ENCODE results near the gene KLHDC10. TPM values are rescaled to one million over a fixed set of nuclear protein-coding genes. Genes with fewer than 3 reads are reported as not detected.
"Not testable (repeated sequence)": the region's sequence is repeated elsewhere in the genome, so short reads cannot be mapped to it uniquely, and the experiment has no call there.

Gene KLHDC10
- total RNA-seq, 1 experiment from 2014 or later, result 21.6 TPM

GRCh38 chr7:130108809-130109208 lies 38.5 kb downstream of the KLHDC10 start:
- BruUV-seq (replicated peaks), result no TSS peak
- Histone ChIP-seq H3K27ac (ENCODE audit: low read length) (no peak overlapping the region), H3K9ac (ENCODE audit: low read length) (no peak overlapping the region), H3K9me3 (ENCODE audit: low read length) (no peaks in the 10 kb centered on the region), H3K4me3 (ENCODE audit: low read length) (no peak overlapping the region), H3F3A (ENCODE audit: low read length, unreplicated experiment) (no peaks in the 10 kb centered on the region), H3K9me2 (replicated peaks; ENCODE audit: low read length) (no peaks in the 10 kb centered on the region), H2AFZ (ENCODE audit: low read length) (no peak overlapping the region), H3K27me3 (ENCODE audit: low read length) (no peaks in the 10 kb centered on the region), H3K4me2 (ENCODE audit: low read length) (no peak overlapping the region), H3K79me2 (ENCODE audit: low read length) (no peaks in the 10 kb centered on the region), H4K20me1 (ENCODE audit: low read length) (no peaks in the 10 kb centered on the region), H3K4me1 (ENCODE audit: insufficient read depth, low read length) (no peaks in the 10 kb centered on the region), H3K36me3 (ENCODE audit: low read depth, low read length) (no peaks in the 10 kb centered on the region)
- DNase-seq, result no peak
- no peak for TF ChIP-seq CTCF (conservative IDR thresholded peaks at IDR 0.05; ENCODE audit: low read depth, low read length)
- CTCF ChIA-PET, result no interaction called here
- POLR2A ChIA-PET (ENCODE audit: unreplicated experiment), result interaction anchor here (0.6 kb wide), 1 partner anchor 12 kb away, joined by 5 read pairs; no protein-coding TSS in a partner anchor
- ATAC-seq, result no peak
- intact Hi-C loops (cut with micrococcal nuclease), result no loop called here

- Histone ChIP-seq H3K27me3 (ENCODE audit: low read length) (no peaks in the 10 kb centered on the region), H4K20me1 (ENCODE audit: low read length) (no peaks in the 10 kb centered on the region), H3F3A (ENCODE audit: low read length, unreplicated experiment) (no peaks in the 10 kb centered on the region), H3K4me3 (ENCODE audit: low read length) (no peak overlapping the region), H3K9me2 (replicated peaks; ENCODE audit: low read length) (no peaks in the 10 kb centered on the region), H2AFZ (ENCODE audit: low read length) (no peak overlapping the region), H3K4me1 (ENCODE audit: insufficient read depth, low read length) (peaks cover 12% of the 10 kb centered on the region), H3K4me2 (ENCODE audit: low read length) (no peak overlapping the region), H3K79me2 (ENCODE audit: low read length) (no peaks in the 10 kb centered on the region), H3K9ac (ENCODE audit: low read length) (no peak overlapping the region), H3K36me3 (ENCODE audit: low read depth, low read length) (no peaks in the 10 kb centered on the region), H3K9me3 (ENCODE audit: low read length) (no peaks in the 10 kb centered on the region), H3K27ac (ENCODE audit: low read length) (no peak overlapping the region)
- DNase-seq (no peak), ATAC-seq (no peak)
- TF ChIP-seq EZH2 (IDR thresholded peaks at IDR 0.05; ENCODE audit: low read length, unreplicated experiment) (no peak), EZH2phosphoT487 (IDR thresholded peaks at IDR 0.05; ENCODE audit: borderline replicate concordance, low read length) (no peak), CTCF (conservative IDR thresholded peaks at IDR 0.05; ENCODE audit: low read depth, low read length) (no peak)
- CTCF ChIA-PET, result no interaction called here
- no TSS peak for BruUV-seq (replicated peaks)
- POLR2A ChIA-PET (ENCODE audit: unreplicated experiment), result no interaction called here
- intact Hi-C loops (cut with micrococcal nuclease), result no loop called here
Observed at GRCh38 chr7:130112093-130112492, 41.8 kb downstream of the KLHDC10 start.

GRCh38 chr7:130112662-130113425 lies 42.5 kb downstream of the KLHDC10 start:
- Histone ChIP-seq H3K9me2 (replicated peaks; ENCODE audit: low read length) (no peaks in the 10 kb centered on the region), H3K4me1 (ENCODE audit: insufficient read depth, low read length) (peaks cover 12% of the 10 kb centered on the region), H3K9me3 (ENCODE audit: low read length) (no peaks in the 10 kb centered on the region), H3F3A (ENCODE audit: low read length, unreplicated experiment) (no peaks in the 10 kb centered on the region), H3K9ac (ENCODE audit: low read length) (no peak overlapping the region), H3K4me2 (ENCODE audit: low read length) (no peak overlapping the region), H3K4me3 (ENCODE audit: low read length) (no peak overlapping the region), H3K27ac (ENCODE audit: low read length) (no peak overlapping the region), H3K36me3 (ENCODE audit: low read depth, low read length) (no peaks in the 10 kb centered on the region), H2AFZ (ENCODE audit: low read length) (no peak overlapping the region), H4K20me1 (ENCODE audit: low read length) (no peaks in the 10 kb centered on the region), H3K79me2 (ENCODE audit: low read length) (no peaks in the 10 kb centered on the region), H3K27me3 (ENCODE audit: low read length) (no peaks in the 10 kb centered on the region)
- ATAC-seq (no peak), DNase-seq (no peak)
- no TSS peak for BruUV-seq (replicated peaks)
- intact Hi-C loops (cut with micrococcal nuclease), result no loop called here
- ChIA-PET POLR2A (ENCODE audit: unreplicated experiment) (no interaction called here), CTCF (no interaction called here)
- TF ChIP-seq CTCF (conservative IDR thresholded peaks at IDR 0.05; ENCODE audit: low read depth, low read length) (no peak), EZH2phosphoT487 (IDR thresholded peaks at IDR 0.05; ENCODE audit: borderline replicate concordance, low read length) (no peak), EZH2 (IDR thresholded peaks at IDR 0.05; ENCODE audit: low read length, unreplicated experiment) (no peak)

- H3F3A ChIP-seq (ENCODE audit: low read length, unreplicated experiment); H3K9me2 ChIP-seq (replicated peaks; ENCODE audit: low read length); CTCF ChIA-PET; H3K9me3 ChIP-seq (ENCODE audit: low read length); H3K27ac ChIP-seq (ENCODE audit: low read length); POLR2A ChIA-PET (ENCODE audit: unreplicated experiment); DNase-seq; H3K36me3 ChIP-seq (ENCODE audit: low read depth, low read length); H3K4me3 ChIP-seq (ENCODE audit: low read length); H3K27me3 ChIP-seq (ENCODE audit: low read length); H3K4me2 ChIP-seq (ENCODE audit: low read length); ATAC-seq; BruUV-seq (replicated peaks); H2AFZ ChIP-seq (ENCODE audit: low read length); H4K20me1 ChIP-seq (ENCODE audit: low read length); H3K79me2 ChIP-seq (ENCODE audit: low read length); intact Hi-C loops (cut with micrococcal nuclease); H3K9ac ChIP-seq (ENCODE audit: low read length): not testable (repeated sequence)
- peaks cover 12% of the 10 kb centered on the region for H3K4me1 ChIP-seq (ENCODE audit: insufficient read depth, low read length)
Observed at GRCh38 chr7:130113426-130113805, 43.1 kb downstream of the KLHDC10 start.
